HG02571 (cell line): Measurements from ENCODE around the gene MAPKAPK3.
"Not testable (repeated sequence)": the region's sequence is repeated elsewhere in the genome, so short reads cannot be mapped to it uniquely, and the experiment has no call there.

ENCODE experiments used
- ATAC-seq: cut with Tn5 transposase; IDR thresholded peaks from one replicate; pipeline ENCODE4 v1.9.1; 2021; ENCODE audit warnings: mild to moderate bottlenecking, moderate library complexity; ENCODE audit not compliant: unreplicated experiment

MAPKAPK3 gene

DNA sequence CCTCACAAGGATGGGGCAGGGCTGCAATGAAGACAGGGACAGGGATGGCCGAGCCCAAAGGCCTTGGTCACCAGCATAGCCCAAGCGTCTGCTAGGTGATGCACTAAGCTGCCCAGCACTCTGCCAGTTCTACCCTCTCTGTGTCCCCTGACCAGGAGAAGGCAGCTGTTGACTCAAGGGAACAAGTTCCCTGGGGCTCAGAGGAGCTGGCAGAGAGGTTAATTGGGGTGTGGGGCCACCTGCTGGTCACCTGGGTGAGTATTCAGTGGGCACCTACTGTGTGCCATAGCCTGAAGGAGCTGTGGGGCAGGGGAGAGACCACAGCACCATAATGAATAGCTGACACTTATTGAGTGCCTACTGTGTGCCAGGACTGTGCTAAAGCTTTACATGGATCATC is 35.8 kb downstream of the MAPKAPK3 start:
- no peak for ATAC-seq

DNA sequence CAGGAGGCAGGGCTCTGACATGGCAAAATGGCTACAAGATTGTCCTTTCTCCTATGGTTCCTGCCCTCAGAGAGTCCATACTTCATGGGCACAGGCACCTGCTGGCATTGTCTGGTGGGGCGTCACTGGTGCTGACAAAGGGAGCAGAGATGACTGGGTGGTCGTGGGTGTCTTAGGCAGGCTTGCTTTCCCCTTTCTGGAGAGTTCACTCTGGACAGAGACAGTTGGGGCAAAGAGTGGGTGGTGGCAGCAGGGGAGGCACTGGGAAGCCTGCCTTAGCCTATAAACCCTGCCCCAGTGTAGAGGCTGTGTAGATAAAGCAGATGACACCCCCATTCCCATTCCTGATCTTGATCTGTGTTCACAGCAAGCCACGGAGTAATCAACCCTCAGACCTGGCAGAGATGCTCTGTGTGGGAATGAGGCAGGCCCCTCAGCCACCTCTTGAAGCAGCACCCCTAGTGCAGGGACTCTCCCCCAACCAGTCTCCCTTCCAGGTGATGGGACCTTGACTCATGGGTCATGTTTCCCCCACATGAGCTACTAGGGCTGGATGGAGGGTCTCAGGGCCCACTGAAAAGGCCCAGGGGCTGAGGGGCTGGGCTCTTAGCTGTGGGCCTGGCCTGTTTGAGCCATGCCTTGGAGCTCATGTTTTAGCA is 37.1 kb downstream of the MAPKAPK3 start:
- ATAC-seq = no peak

DNA sequence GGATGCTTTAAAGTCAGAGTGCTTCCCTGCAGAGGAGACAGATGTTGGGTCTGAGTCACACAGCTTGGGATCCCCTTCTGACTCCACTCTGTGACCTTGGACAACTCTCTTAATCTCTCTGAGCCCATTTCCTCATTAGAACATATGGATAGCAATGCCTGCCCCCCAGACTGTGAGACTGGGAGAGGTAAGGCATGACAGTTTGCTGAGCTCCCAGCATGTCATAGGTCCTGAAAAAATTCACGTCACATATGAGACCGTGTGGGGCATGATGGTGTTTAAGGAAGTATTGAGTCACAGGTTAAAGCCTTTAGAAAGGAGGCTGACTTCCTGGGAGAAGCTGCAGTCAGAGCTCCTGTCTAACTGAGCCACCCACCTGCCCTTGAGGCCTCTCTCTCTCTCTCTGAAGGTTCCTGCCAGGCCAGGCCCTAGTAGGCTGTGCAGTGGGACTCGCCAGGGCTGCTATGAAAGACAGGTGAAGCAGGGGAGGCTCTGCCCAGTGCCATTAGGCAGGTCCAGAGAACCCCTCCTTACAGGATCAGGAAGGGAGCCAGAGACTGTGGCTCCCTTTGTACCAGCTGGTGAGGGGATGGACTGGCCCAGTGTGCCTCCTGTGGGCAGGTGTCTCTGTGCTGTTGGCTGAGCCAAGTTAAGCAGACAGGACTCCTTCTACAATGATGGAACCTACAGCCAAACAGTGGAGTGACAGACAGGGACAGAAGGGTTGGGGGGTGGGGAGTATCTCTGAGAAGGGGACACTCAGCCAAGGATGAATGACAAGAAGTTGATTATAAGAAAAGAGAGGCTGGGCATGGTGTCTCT is 38.3 kb downstream of the MAPKAPK3 start:
- no peak for ATAC-seq

DNA sequence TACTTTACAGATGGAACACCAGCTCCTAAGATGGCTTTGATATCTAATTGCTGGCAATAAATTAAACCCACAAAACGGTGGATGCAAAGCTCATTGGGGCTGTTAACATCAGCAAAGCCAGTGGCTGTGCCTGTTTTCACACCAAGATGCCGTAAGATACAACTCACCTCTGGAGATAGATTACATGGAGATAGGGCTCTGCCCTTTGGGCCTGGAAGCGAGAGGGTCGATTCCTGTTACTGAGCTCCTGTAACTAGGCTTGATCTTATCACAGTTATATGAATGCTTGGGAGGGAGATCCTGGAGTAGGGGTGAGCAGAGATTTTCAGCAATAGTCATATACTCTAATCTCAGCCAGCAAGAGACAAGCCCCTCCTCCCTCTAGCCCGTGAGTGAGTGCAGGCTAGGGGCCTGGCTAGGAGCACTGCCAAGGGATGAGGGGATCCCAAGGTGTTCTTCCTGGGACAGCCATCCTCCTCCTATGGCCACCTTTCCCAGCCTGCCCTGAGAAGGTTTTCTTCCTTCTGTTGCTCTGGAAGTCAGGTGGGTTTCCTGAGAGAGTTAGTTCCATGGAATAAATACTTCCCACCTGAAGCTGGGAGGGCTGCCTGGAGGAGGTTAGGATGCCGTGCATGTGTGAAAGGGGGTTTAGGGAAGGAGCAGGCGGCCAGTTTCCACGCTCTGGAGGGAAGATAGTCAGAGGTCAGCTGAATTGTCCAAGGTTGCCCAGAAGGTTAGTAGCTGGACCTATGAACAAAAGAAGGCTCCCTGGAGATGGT is 39.7 kb downstream of the MAPKAPK3 start:
- no peak for ATAC-seq

DNA sequence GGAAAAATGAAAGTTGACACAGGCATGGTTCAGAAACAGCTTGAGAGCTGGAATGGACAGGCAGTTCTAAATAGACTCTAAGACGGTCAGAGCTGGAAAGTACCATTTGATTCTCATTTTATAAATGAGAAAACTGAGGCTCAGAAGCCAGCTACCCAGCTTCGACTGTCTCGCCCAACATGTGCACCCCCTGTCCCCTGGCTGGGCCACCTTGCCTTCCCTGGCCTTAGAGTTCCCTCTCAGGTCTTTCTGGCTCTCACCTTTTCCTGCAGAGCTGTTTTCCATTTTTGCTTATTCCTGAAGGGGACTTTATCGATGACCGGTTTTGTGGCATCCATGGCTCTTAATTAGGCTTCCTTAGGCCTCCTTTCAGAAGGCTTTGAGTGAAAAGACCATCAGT is 40.5 kb downstream of the MAPKAPK3 start:
- no peak for ATAC-seq

DNA sequence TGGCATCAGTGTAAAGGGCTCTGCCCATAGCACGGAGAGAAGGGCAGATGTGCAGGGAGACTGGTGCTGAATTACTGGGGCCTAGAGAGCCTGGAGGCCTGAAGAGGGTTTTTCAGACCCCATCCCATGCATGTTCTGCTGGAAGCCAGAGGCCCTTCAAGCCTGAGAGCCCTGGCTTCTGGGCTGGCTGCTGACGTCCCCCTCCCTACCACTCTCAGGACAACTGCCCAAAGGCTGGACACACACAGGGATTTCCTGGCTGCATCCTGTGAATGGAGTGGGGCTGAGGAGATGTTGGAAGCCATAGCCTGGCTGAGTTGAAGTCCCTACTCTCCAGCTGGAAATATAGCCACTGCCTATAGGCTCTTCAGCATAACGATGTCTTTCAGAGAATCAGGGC is 40.9 kb downstream of the MAPKAPK3 start:
- ATAC-seq = no peak

DNA sequence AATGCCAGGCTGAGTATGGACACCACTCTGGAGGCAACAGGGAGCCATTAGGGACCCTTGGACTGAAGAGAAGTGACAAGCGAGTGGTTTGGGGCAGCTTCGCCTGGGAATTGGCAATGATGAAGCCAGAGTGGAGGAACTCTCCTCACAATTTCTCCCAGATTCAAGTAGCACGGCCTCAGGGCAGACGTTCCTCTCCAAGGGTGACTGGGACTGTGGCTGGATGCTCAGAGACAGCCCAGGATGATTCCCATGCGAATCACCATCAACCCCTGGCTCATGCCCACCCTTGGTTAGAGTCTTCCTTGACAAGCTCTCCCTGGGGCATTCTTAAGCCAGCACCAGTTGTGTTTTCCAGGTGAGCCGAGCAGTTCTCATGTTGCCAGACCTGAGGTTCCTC is 41.5 kb downstream of the MAPKAPK3 start:
- ATAC-seq = no peak

DNA sequence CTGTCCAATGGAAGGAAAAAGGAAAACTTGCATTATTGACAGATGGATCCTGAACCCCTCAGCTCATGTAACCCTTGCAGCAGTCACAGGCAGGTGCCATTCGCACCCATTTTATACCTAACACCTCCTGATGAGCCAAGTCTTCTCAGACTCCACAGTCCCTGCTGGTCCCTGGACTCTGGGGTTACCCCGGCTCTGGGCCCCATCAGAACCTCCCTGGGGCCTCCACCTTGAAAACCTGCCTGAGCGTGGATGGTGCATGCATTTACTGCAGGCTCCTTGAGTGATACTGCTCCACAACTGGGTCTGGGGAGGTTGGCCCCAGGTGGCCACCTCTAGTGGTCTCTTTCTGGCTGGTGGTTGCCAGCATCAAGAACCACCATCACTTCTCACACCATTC is 41.9 kb downstream of the MAPKAPK3 start:
- ATAC-seq = no peak

DNA sequence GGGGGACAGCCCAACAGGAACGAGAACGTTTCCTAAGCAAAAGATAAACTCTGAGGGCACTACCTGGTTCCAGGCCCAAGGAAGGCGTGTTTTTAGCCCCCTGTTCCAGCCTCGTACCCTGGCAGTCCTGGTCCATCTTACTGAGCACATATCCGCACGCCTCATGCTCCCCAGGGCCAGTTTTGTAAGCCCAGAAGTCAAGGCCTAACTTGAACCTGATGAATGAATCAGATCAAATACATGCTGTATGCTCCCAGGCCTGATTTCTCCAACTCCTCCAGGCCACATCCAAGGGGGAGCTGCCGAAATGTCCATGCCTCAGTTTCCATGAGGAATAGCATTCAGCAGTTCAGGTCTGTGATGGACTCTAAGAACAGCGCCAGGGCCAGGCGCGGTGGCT is 43.4 kb downstream of the MAPKAPK3 start:
- ATAC-seq = no peak

DNA sequence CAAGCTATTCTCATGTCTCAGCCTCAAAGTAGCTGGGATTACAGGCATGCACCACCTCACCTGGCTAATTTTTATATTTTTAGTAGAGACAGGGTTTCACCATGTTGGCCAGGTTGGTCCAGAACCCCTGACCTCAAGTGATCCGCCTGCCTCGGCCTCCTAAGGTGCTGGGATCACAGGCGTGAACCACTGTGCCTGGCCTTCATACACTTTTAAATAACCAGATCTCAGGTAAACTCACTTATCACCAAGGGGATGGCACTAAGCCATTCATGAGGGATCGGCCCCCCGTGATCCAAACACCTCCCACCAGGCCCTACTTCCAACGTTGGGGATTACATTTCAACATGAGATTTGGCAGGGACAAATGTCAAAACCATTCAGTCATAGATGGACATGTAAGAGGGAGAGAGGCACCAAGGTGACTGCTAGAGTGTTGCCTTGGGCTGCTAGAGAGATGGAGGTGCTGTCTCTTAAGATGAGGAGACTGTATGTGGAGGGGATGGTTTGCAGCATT is 44.4 kb downstream of the MAPKAPK3 start:
- ATAC-seq = no peak

DNA sequence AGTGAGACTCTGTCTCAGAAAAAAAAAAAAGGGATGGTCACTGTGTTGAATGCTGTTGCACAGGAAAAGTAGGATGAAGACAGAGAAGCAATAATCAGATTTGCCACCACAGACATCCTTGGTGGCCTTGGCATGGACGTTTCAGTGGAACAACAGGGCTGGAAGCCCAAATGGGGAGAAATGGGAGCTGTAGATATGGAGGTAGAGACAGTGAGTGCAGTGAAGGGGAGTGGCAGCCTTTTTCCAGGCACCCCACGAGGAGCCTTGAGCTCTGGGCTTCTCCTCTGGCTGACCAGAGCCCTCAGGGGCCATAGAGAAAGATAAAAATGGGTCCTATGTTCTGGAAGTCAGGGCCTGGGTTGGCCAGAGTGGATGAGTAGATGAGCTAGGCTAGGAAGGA is 45.5 kb downstream of the MAPKAPK3 start:
- ATAC-seq = no peak

DNA sequence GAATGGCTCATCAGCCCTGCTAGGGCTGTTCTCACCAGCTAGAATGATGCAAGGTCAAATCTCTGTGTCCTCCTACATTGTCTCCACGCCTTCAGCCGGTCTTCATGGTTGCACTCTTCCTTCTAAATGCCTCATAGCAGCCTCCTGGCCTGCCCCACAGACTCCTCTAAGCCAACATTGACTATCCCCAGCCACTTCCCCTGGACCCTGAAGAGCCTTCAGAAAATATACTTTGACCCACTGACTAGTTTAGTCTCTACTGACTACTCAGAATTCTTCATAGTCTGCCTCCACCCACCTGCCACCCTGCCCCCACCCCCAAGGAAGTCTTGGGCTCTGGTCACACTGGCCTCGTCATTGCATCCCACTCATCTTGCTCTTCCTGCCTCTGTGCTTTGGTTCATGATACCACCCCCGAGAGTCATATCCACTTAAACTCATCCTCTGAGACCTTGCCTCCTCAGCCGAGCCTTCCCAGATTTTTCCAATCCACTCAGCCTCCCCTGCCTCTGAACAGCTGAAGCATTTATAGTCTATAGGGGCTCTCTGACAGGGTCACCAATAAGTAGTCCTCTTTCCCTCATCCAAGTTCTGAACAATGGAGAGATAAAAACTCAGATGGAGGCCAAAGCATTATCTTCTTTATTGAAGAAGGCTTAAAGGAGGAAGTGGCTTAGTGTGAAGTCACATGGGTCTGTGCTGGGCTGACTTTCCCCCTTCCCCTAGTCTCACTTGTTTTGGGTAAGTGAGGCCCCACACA is 48.3 kb downstream of the MAPKAPK3 start:
- no peak for ATAC-seq

DNA sequence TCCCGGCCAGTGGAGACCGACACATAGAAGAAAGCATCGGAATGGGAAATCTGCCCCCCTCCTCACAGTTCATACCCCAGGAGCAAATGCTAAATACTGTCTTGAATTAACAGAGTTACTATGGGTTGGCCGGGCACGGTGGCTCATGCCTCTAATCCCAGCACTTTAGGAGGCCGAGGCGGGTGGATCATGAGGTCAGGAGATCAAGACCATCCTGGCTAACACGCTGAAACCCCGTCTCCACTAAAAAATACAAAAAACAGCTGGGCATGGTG is 48.8 kb downstream of the MAPKAPK3 start:
- not testable (repeated sequence) for ATAC-seq

DNA sequence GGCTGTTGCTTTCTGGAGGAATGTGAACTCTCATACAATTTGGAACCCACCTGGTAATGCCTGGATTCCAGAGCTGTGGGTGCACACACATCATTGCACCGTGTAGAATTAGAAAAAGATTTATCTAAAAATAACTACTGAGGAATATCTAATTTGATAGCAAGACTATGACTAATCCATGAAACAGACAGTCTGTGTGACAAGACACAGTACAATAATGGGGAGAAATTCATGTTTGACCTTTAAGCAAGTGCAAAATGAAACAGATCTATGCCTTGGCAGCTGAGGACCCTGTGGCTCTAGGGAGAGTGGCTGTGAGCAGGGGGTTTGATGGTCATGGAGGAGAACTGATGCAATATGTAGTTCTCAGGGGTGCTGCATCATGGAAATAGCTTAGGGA is 49.9 kb downstream of the MAPKAPK3 start:
- ATAC-seq = no peak

DNA sequence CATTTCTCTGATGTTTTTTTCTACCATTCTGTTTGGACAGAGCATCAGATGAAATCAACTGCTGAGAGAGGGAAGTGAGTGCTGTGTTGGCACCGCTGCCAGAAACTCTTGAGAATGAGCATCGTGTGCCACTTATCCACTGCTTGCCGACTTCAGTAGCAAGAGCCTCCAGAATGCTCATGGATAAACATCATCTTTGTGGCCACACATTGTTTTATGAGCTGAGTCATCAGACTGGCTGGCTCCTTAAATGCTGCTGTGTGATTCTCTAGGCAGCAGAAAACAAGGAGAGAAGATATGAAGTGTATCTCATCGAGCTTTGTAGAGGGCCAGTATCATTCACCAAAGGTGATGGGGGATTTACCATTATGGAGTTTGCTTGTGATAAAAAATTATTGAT is 54.4 kb downstream of the MAPKAPK3 start:
- ATAC-seq = no peak

DNA sequence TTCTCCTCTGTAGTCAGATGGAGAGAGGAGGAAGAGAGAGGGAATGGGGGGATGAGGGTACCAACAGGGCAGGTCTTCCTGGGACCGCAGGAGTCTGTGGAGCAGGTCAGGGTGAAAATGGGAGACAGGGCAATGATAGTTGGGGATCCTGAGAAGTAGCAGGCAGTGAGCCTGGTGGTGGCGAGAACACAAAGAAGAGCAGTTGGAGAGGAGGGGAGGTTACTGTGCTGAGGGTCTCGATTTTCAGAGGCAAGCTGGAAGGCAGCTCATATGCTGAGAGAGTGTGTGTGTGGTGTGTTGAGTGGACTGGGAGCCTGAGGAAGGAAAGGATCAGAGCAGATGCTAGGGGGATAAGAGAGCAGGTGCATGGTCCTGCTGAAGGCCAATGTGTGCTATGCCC is 55.7 kb downstream of the MAPKAPK3 start:
- no peak for ATAC-seq

DNA sequence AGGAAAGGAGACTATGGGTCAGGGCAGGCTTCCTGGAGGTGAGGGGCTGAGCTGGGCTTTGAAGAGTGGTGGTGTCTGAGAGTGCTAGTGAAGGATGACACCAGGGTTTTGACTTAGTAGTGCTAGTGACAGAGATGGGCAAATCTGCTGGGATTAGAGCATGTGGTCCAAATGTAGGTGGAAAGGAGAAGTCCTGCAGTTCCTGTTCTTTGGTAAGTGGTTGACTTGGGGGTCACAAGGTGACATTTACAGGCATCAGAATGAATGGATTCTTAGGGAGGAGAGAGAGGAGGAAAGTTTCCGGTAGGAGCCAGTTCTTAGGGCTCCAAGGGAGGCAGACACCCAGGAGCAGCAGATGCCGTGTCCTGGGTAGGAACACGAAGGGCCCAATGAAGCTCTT is 57.0 kb downstream of the MAPKAPK3 start:
- no peak for ATAC-seq

DNA sequence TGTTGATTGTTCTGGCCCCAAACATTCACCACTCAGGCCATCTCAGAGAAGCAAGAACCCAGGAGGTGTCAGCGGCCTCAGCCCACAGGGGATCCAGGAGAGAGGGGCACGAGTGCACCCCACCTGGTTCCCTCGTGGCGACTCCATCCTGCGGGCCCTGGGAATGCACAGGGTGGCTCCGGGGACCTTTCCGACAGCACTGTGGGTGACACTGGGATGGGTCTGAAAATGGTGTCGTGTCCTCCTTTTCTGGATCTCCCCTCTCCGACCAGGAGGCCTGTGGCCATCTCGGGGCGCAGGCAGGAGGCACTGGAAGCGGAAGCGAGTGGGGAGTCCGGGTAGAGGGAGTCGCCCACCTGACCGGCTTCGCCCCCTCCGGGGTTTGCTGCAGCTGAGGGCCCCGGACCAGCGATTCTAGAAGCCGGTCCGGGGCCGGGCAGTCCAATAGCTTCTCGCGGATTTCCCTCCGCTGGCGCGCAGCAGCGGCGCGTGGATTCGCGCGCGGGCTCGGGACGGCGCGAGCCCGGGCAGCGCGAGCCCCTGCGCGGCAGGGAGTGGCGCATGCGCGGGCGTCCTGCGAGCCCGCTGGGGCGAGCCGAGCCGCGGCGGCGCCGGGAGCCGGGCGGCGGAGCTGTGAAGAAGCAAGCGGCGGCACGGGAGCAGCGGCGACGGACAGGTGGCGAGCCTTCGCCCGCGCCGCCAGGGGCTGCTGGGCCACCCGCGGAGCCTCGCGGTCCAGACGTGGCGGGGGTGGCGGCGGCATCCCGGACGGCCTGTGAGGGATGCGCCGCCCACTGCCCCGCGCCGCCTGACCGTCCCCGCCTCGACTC is 57.6 kb downstream of the MAPKAPK3 start, which contains the start of gene DOCK3:
Gene DOCK3 (plus strand): TSS at position 579 of the 830 bp plus-strand sequence. CDS start 337 bp downstream, outside the sequence.
- no peak for ATAC-seq

DNA sequence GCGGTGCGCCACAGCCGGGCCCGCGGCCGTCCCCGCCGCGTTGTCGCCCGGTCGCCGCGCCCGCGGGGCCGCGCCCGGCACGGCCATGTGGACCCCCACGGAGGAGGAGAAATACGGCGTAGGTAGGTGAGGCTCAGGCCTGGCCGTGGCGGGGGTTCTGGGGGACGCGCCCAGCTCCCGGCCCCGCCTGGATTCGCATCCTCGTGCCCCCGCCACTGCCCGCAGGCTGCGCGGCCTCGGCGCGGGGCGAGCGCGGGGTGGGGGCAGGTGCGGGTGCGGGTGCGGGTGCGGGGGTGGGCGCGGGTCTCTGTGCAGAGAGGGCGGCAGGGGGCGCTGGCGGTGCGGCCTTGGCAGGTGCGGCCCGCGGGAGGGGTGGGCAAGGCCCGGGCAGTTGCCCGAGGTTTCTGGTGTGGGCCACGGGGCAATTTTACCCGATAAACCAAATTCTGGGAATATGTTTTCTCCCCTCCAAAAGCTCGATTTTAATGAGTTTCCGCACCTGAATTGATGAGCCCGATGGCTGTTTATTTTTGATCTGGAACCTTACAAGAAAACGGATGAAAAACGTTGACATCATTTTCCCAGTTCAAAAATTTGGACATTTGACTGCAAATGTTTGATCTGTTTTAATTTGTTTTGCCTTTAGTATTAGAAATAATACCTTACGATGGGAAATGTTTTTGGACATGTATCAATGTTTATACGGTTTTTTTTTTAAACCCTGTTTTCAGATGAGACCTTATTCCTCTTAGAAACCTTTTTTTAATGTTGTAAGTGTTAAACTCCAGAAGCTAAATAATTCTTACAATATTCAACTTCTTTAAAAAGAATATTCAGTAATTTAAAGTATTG is 58.5 kb downstream of the MAPKAPK3 start:
- no peak for ATAC-seq
